Ovary (tissue), 9 donors: ENCODE measurements around the gene RNF5. TPM values are rescaled to one million over a fixed set of nuclear protein-coding genes. Genes with fewer than 3 reads are reported as not detected.
"Not testable (repeated sequence)": the region's sequence is repeated elsewhere in the genome, so short reads cannot be mapped to it uniquely, and the experiment has no call there.

Source experiments
- DNase-seq, 5 donors: peaks; one replicate each; pipeline ENCODE4 v3.0.0-alpha.2; 2019 to 2020
- H3K27ac ChIP-seq, 2 donors: fragments of 200-600 bp; one replicate each; pipeline versions ENCODE4 v1.5.1 to v1.8.0; 2019 to 2022
- H3K27me3 ChIP-seq: fragments of 200-600 bp; one replicate; pipeline ENCODE4 v1.8.0; 2022
- H3K36me3 ChIP-seq: fragments of 200-600 bp; sonication (generic); one replicate; pipeline ENCODE4 v1.5.1; 2019
- H3K4me1 ChIP-seq: one replicate; pipeline ENCODE4 v1.8.1; 2013; ENCODE audit warnings: mild to moderate bottlenecking, moderate library complexity; ENCODE audit not compliant: insufficient read depth
- H3K4me3 ChIP-seq: fragments of 200-600 bp; sonication (generic); one replicate; pipeline ENCODE4 v1.5.1; 2017
- H3K9me3 ChIP-seq, 2 donors: fragments of 200-600 bp in 1 of 2; sonication (generic) in 1 of 2; one replicate each; pipeline versions ENCODE4 v1.5.1 to v1.8.1; 2013 to 2019; ENCODE audit warnings: mild to moderate bottlenecking in 1 of 2, moderate library complexity in 1 of 2
- CTCF ChIP-seq, 3 donors: fragments of 450-650 bp in 2 of 3; fragments of 200-600 bp in 1 of 3; IDR thresholded peaks; one replicate each; pipeline versions ENCODE4 v1.5.1 to v1.8.0; 2016 to 2022; ENCODE audit warnings: antibody characterized with exemption in 3 of 3, mild to moderate bottlenecking in 1 of 3
- EP300 ChIP-seq: sonication (generic); formaldehyde crosslinking; IDR thresholded peaks from one replicate; pipeline ENCODE4 v1.6.1; 2017; ENCODE audit warnings: antibody characterized with exemption
- POLR2A ChIP-seq: fragments of 450-650 bp; IDR thresholded peaks from one replicate; pipeline ENCODE4 v1.6.1; 2017; ENCODE audit warnings: antibody characterized with exemption, mild to moderate bottlenecking, moderate library complexity
- WGBS, 3 donors: extraction: QIAGEN DNeasy Blood & Tissue Kit in 1 of 3; methylation state at CpG; one replicate each; pipeline versions ENCODE4 v1.1.5 to v1.1.7; 2013 to 2017; 5-methylcytosine and 5-hydroxymethylcytosine counted together
- intact Hi-C, 4 donors: fragments of 100-400 bp; cut with DNase I; formaldehyde crosslinking; loops; one replicate each; pipeline versions ENCODE4 v1.11.0 to v1.15.1; 2022 to 2023
- polyA plus RNA-seq, 2 donors: library from polyadenylated mRNA; stranded (reverse); fragments of 200-250 nt in 1 of 2; fragments of 350-450 nt in 1 of 2; fragmentation: Illumina TruSeq in 1 of 2; extraction: RNeasy Lipid Tissue Mini Kit (QIAGEN cat#74804) in 1 of 2; gene quantifications; one replicate each; pipeline ENCODE4 v1.2.3, GENCODE V29; 2013 to 2014
- total RNA-seq, 7 donors: library from RNA; depleted of rRNA in 2 of 7; stranded (reverse); fragments of >200 nt in 2 of 7; fragmentation: NEBNext Ultra II Directional in 3 of 7; extraction: Animal tissue kit (Norgen Biotek cat#: 25700) in 3 of 7; gene quantifications; one replicate each; pipeline versions ENCODE4 v1.1.0 to v1.2.4, GENCODE V29; 2016 to 2023
- donor health status: DM: no; HTN: no; CAD: no; lungs with moderate emphysema.
- donor health status: DM: no; HTN: no; CAD: no.
- donor health status: Bipolar disorder and iron deficiency.
- donor health status: DM: yes; HTN: yes; CAD: no.
- donor health status: DM: no; HTN: no; CAD: no.
- donor health status: DM: yes; HTN: yes; CAD: no.

The RNF5 gene
- total and polyA plus RNA-seq, 9 donors, result 49.2 to 103 (median 78.5) TPM

GRCh38 chr6:32183030-32183429 lies 4.8 kb downstream of the RNF5 start:
- 79 to 86% (median 81%) methylated on average over 3 of the region's 3 CpGs for WGBS, 3 donors
- H3K27ac ChIP-seq, result peak overlapping the region in 1 of 2 donors; percentile 21
- peaks cover 3% of the 10 kb centered on the region for H3K4me1 ChIP-seq
- H3K9me3 ChIP-seq, result no peaks in the 10 kb centered on the region
- no peaks in the 10 kb centered on the region for H3K27me3 ChIP-seq
- intact Hi-C loops, result loop anchor here in 1 of 4 donors (10.0 kb wide), 1 partner anchor 458 kb away; the partner anchor contains the start of genes DDAH2, LY6G6C and MPIG6B
- DNase-seq, result no peak
- no peak overlapping the region for H3K4me3 ChIP-seq
- no peaks in the 10 kb centered on the region for H3K36me3 ChIP-seq
- TF ChIP-seq CTCF (IDR thresholded peaks at IDR 0.05) (no peak), EP300 (no peak), POLR2A (no peak)

- Histone ChIP-seq H3K27me3 (no peaks in the 10 kb centered on the region), H3K9me3 (no peaks in the 10 kb centered on the region), H3K4me1 (peaks cover 3% of the 10 kb centered on the region), H3K36me3 (no peaks in the 10 kb centered on the region), H3K27ac (peak overlapping the region in 1 of 2 donors; percentile 21), H3K4me3 (no peak overlapping the region)
- DNase-seq, result peak in 1 of 5 donors; percentile 28
- intact Hi-C loops, result loop anchor here in 1 of 4 donors (10.0 kb wide), 1 partner anchor 459 kb away; the partner anchor contains the start of genes DDAH2, LY6G6C and MPIG6B
- TF ChIP-seq POLR2A, result no peak
- TF ChIP-seq EP300, result no peak
- no peak for TF ChIP-seq CTCF (IDR thresholded peaks at IDR 0.05)
- WGBS, 3 donors, result 70 to 80% (median 75%) methylated on average over 15 of the region's 15 CpGs
Measured at GRCh38 chr6:32183483-32184083, 5.4 kb downstream of the RNF5 start.

GRCh38 chr6:32184084-32184640 lies 6.0 kb downstream of the RNF5 start, which contains the start of gene AGER:
Gene AGER, minus strand, starts transcription at chr6:32184253. Its CDS starts 31 bp downstream, at chr6:32184222.
- Histone ChIP-seq H3K36me3 (no peaks in the 10 kb centered on the region), H3K27ac (peak within 1 kb of the TSS; percentile 21 to 40), H3K4me1 (peaks cover 4% of the 10 kb centered on the region), H3K4me3 (no peak within 1 kb of the TSS), H3K9me3 (no peaks in the 10 kb centered on the region), H3K27me3 (no peaks in the 10 kb centered on the region)
- peak in 1 of 5 donors; percentile 24 for DNase-seq
- WGBS, 3 donors, result 70 to 76% (median 70%) methylated on average over 6 of the region's 6 CpGs
- TF ChIP-seq EP300, result no peak
- no peak for TF ChIP-seq CTCF (IDR thresholded peaks at IDR 0.05)
- no peak for TF ChIP-seq POLR2A
- intact Hi-C loops, result loop anchor here in 1 of 4 donors (10.0 kb wide), 1 partner anchor 459 kb away; the partner anchor contains the start of genes DDAH2, LY6G6C and MPIG6B

GRCh38 chr6:32185681-32186131 lies 7.5 kb downstream of the RNF5 start:
- peak; percentile 81 to 91 (median 85) for DNase-seq
- not testable (repeated sequence) for H3K36me3 ChIP-seq, H3K9me3 ChIP-seq, H3K4me3 ChIP-seq, H3K4me1 ChIP-seq, H3K27me3 ChIP-seq
- intact Hi-C loops, result loop anchor here in 1 of 4 donors (10.0 kb wide), 1 partner anchor 461 kb away; the partner anchor contains the start of genes DDAH2, LY6G6C and MPIG6B
- peak overlapping the region; percentile 63 to 85 for H3K27ac ChIP-seq
- WGBS, 3 donors, result 5 to 7% (median 6%) methylated on average over 11 of the region's 11 CpGs

GRCh38 chr6:32186151-32186840 lies 8.1 kb downstream of the RNF5 start:
- H3K27me3 ChIP-seq, H3K4me3 ChIP-seq, H3K9me3 ChIP-seq, H3K4me1 ChIP-seq, H3K36me3 ChIP-seq: not testable (repeated sequence)
- intact Hi-C loops, result loop anchor here in 1 of 4 donors (10.0 kb wide), 1 partner anchor 461 kb away; the partner anchor contains the start of genes DDAH2, LY6G6C and MPIG6B
- 35 to 42% (median 39%) methylated on average over 10 of the region's 10 CpGs for WGBS, 3 donors
- peak overlapping the region; percentile 63 to 85 for H3K27ac ChIP-seq
- DNase-seq, result peak in 2 of 5 donors; percentile 24 to 32
